GM23248 (cell line): ENCODE measurements around the gene GABBR2. TPM values are rescaled to one million over a fixed set of nuclear protein-coding genes. Genes with fewer than 3 reads are reported as not detected.

Source experiments
- DNase-seq: peaks from one replicate; pipeline ENCODE4 v3.0.0-alpha.2; 2015
- H2AFZ ChIP-seq: fragments of 200-600 bp; sonication (generic); 2 replicates; pipeline ENCODE4 v1.6.1; 2016; ENCODE audit warnings: antibody characterized with exemption
- H3F3A ChIP-seq: fragments of 200-600 bp; sonication (generic); 2 replicates; pipeline ENCODE4 v1.6.1; 2016; ENCODE audit warnings: mild to moderate bottlenecking, antibody characterized with exemption, mixed run types; ENCODE audit not compliant: insufficient read depth
- H3K27ac ChIP-seq: fragments of 200-600 bp; sonication (generic); 2 replicates; pipeline ENCODE4 v1.5.1; 2016; ENCODE audit warnings: mild to moderate bottlenecking
- H3K27me3 ChIP-seq: fragments of 200-600 bp; sonication (generic); replicated peaks from 2 replicates; pipeline ENCODE4 v1.6.1; 2016; ENCODE audit warnings: mild to moderate bottlenecking; ENCODE audit not compliant: insufficient read depth
- H3K36me3 ChIP-seq: fragments of 200-600 bp; sonication (generic); 2 replicates; pipeline ENCODE4 v1.6.1; 2016; ENCODE audit warnings: low read depth, mild to moderate bottlenecking
- H3K4me1 ChIP-seq: fragments of 200-600 bp; sonication (generic); 2 replicates; pipeline ENCODE4 v1.6.1; 2016; ENCODE audit warnings: mild to moderate bottlenecking; ENCODE audit not compliant: insufficient read depth
- H3K4me2 ChIP-seq: fragments of 200-600 bp; sonication (generic); one replicate; pipeline ENCODE4 v1.6.1; 2016; ENCODE audit warnings: mild to moderate bottlenecking; ENCODE audit not compliant: unreplicated experiment
- H3K4me3 ChIP-seq: fragments of 200-600 bp; sonication (generic); 2 replicates; pipeline ENCODE4 v1.5.1; 2016; ENCODE audit warnings: mild to moderate bottlenecking
- H3K79me2 ChIP-seq: fragments of 200-600 bp; sonication (generic); 2 replicates; pipeline ENCODE4 v1.6.1; 2016; ENCODE audit warnings: mild to moderate bottlenecking; ENCODE audit not compliant: insufficient read depth
- H3K9ac ChIP-seq: fragments of 200-600 bp; sonication (generic); 2 replicates; pipeline ENCODE4 v1.6.1; 2016; ENCODE audit warnings: mild to moderate bottlenecking
- H3K9me2 ChIP-seq: fragments of 200-600 bp; sonication (generic); 2 replicates; pipeline ENCODE4 v1.6.1; 2016; ENCODE audit warnings: mixed run types, mild to moderate bottlenecking, moderate library complexity; ENCODE audit not compliant: insufficient read depth
- H3K9me3 ChIP-seq: fragments of 200-600 bp; sonication (generic); one replicate; pipeline ENCODE4 v1.6.1; 2017; ENCODE audit warnings: low read depth
- H4K20me1 ChIP-seq: fragments of 200-600 bp; sonication (generic); 2 replicates; pipeline ENCODE4 v1.6.0; 2016; ENCODE audit not compliant: insufficient read depth
- EZH2 ChIP-seq: fragments of 200-600 bp; sonication (generic); IDR thresholded peaks from 2 replicates; pipeline ENCODE4 v1.6.1; 2018; ENCODE audit warnings: antibody characterized with exemption, mild to moderate bottlenecking; ENCODE audit not compliant: insufficient read depth, poor library complexity, severe bottlenecking
- EZH2phosphoT487 ChIP-seq: fragments of 200-600 bp; sonication (generic); IDR thresholded peaks from 2 replicates; pipeline ENCODE4 v1.6.1; 2018; ENCODE audit warnings: antibody characterized with exemption, moderate library complexity, mild to moderate bottlenecking, low read depth; ENCODE audit not compliant: insufficient read depth
- WGBS, 2 experiments: methylation state at CpG; one replicate each; pipeline ENCODE4 v1.1.6; 2015 to 2017; ENCODE audit warnings: low lambda C conversion rate in 2 of 2, low coverage in 1 of 2; ENCODE audit errors: missing lambda C conversion rate in 2 of 2; 5-methylcytosine and 5-hydroxymethylcytosine counted together
- in situ Hi-C: fragments of 300-500 bp; cut with MboI; formaldehyde crosslinking; loops from 2 replicates; pipeline ENCODE4 v1.15.0; 2020
- polyA plus RNA-seq: library from polyadenylated mRNA; unstranded; fragments of >200 nt; fragmentation: Nextera tagmentation; extraction: Ambion mirVana; gene quantifications from 2 replicates; pipeline ENCODE4 v1.2.1, GENCODE V29; 2016
- total RNA-seq: library from RNA; depleted of rRNA; stranded (reverse); fragments of >200 nt; shearing (Covaris generic); gene quantifications from 2 replicates; pipeline ENCODE4 v1.2.3, GENCODE V29; 2014

GABBR2 gene
- total and polyA plus RNA-seq, 2 experiments from 2014 or later: 7.5 to 13.4 TPM

DNA sequence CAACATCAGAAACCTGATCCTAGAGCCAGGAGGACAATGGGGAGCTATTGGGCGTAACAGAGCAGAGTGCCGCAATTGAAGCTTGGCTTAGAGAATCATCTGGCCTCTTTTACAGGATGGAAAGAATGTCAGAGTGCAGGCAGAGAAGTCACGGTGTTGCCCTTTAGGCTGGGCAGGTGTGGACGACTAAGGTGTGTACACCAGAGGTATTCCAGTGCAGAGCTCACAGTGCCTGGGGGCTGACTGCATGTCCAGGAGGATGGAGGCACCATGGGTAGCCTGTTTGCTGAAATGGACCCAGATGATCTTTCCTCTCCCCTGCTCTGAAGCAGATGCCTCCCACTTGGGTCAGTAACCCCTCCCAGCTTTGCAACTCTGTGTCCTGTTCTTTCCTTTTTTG, 404.4 kb downstream of the GABBR2 start:
- Histone ChIP-seq H3K79me2 (no peaks in the 10 kb centered on the region), H3K4me3 (no peak overlapping the region), H2AFZ (no peak overlapping the region), H3K4me1 (no peaks in the 10 kb centered on the region), H3K4me2 (no peak overlapping the region), H4K20me1 (no peaks in the 10 kb centered on the region), H3K9ac (no peak overlapping the region), H3K9me3 (no peaks in the 10 kb centered on the region), H3F3A (no peaks in the 10 kb centered on the region), H3K27me3 (no peaks in the 10 kb centered on the region), H3K9me2 (no peaks in the 10 kb centered on the region), H3K27ac (no peak overlapping the region), H3K36me3 (no peaks in the 10 kb centered on the region)
- DNase-seq: no peak
- TF ChIP-seq EZH2 (no peak), EZH2phosphoT487 (no peak)
- WGBS, 2 experiments: 77 to 78% methylated on average over 4 of the region's 4 CpGs
- in situ Hi-C loops: no loop called here

GRCh38 chr9:98303633-98304125, 405.1 kb downstream of the GABBR2 start:
- Histone ChIP-seq H3K27me3 (no peaks in the 10 kb centered on the region), H3K4me1 (no peaks in the 10 kb centered on the region), H3K4me2 (no peak overlapping the region), H3K27ac (no peak overlapping the region), H4K20me1 (no peaks in the 10 kb centered on the region), H2AFZ (no peak overlapping the region), H3K4me3 (no peak overlapping the region), H3K9ac (no peak overlapping the region), H3K9me3 (no peaks in the 10 kb centered on the region), H3K9me2 (no peaks in the 10 kb centered on the region), H3K79me2 (no peaks in the 10 kb centered on the region), H3F3A (no peaks in the 10 kb centered on the region), H3K36me3 (no peaks in the 10 kb centered on the region; the same call in 1 of the 2 replicates)
- WGBS, 2 experiments: 76 to 78% methylated on average over 8 of the region's 8 CpGs
- TF ChIP-seq EZH2 (no peak), EZH2phosphoT487 (no peak)
- in situ Hi-C loops: no loop called here
- no peak for DNase-seq

DNA sequence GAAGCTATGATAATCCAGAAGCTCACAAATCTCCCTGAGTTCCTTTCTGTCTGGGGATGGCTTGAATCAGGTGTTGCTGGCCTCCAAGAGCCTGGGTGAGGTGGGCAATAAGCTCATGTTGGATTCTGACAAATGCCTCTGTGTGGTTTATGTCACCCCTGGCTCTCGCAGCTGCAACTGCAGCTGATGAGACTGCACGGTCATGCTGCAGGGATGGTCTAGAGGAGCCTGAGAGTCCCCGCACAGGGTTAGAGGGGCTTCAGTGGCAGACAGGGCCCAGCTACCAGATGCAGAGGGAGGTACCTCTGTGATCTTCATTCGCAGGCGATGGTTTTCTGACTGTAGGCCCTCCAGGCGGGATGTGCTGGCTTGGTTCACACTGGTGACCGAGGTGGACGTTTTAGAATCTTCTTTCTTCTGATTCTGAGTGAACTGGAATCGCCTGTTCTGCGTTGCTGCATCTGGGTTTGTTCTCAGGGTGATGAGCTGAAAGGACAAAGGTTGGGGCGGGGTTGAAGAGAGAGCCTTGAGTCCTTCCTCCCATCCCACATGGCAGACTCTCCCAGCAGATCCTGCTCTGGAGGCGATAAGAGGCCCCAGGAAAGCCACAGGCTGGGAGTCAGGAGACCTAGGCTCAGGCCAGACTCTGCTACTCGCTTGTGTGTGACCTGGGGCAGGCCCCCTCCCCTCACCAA, 405.6 kb downstream of the GABBR2 start:
- no peaks in the 10 kb centered on the region for H4K20me1 ChIP-seq
- no peaks in the 10 kb centered on the region for H3K9me2 ChIP-seq
- no peak overlapping the region for H3K4me2 ChIP-seq
- no peak overlapping the region for H3K4me3 ChIP-seq
- no peak overlapping the region for H3K27ac ChIP-seq
- no peaks in the 10 kb centered on the region; the same call in 1 of the 2 replicates for H3K36me3 ChIP-seq
- no peak for DNase-seq
- no peak overlapping the region for H3K9ac ChIP-seq
- no peaks in the 10 kb centered on the region for H3K79me2 ChIP-seq
- H3K9me3 ChIP-seq: no peaks in the 10 kb centered on the region
- WGBS, 2 experiments: 93 to 94% methylated on average over 13 of the region's 13 CpGs
- H3K4me1 ChIP-seq: no peaks in the 10 kb centered on the region
- no peaks in the 10 kb centered on the region for H3F3A ChIP-seq
- TF ChIP-seq EZH2phosphoT487 (no peak), EZH2 (no peak)
- no peak overlapping the region for H2AFZ ChIP-seq
- in situ Hi-C loops: no loop called here
- H3K27me3 ChIP-seq: no peaks in the 10 kb centered on the region

DNA sequence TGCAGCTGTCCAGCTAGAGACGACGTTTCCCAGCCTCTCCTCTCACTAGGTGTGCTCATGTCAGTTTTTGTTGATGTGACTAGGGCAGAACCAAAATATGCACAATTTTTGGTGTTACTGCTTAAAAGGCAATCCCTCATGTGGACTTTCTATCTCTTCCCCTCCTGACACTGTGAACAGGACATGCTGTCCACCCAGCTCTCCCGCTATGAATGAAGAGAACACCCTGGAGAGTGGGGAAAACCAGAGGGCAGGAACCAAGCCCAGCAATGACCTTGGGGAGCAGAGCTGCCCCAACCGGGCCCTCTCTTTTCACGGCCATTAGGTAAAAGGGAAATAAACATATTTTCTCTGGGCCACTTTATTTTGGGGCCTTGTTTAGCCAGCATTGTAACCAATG, 406.6 kb downstream of the GABBR2 start:
- Histone ChIP-seq H3K4me2 (no peak overlapping the region), H3K9ac (no peak overlapping the region), H3K36me3 (no peaks in the 10 kb centered on the region; the same call in 1 of the 2 replicates), H3K27me3 (no peaks in the 10 kb centered on the region), H3K4me3 (no peak overlapping the region), H2AFZ (no peak overlapping the region), H3K9me2 (no peaks in the 10 kb centered on the region), H3K27ac (no peak overlapping the region), H3F3A (no peaks in the 10 kb centered on the region), H3K79me2 (no peaks in the 10 kb centered on the region), H3K9me3 (no peaks in the 10 kb centered on the region), H3K4me1 (no peaks in the 10 kb centered on the region), H4K20me1 (no peaks in the 10 kb centered on the region)
- in situ Hi-C loops: no loop called here
- TF ChIP-seq EZH2phosphoT487: no peak
- TF ChIP-seq EZH2: no peak
- 69 to 83% methylated on average over 5 of the region's 5 CpGs for whole genome bisulfite sequencing, 2 experiments
- DNase-seq: no peak
